ENCODE measurements around the gene SCGB3A2.

The SCGB3A2 gene

GRCh38 chr5:147882586-147883313 is 4.2 kb downstream of the SCGB3A2 start:
- ATAC-seq, result no peak; the same call in 2 of the 3 replicates
- no peak for TF ChIP-seq OSR1 (CRISPR knock-in tag; IDR thresholded peaks at IDR 0.05)
- TF ChIP-seq, protein P1, sequence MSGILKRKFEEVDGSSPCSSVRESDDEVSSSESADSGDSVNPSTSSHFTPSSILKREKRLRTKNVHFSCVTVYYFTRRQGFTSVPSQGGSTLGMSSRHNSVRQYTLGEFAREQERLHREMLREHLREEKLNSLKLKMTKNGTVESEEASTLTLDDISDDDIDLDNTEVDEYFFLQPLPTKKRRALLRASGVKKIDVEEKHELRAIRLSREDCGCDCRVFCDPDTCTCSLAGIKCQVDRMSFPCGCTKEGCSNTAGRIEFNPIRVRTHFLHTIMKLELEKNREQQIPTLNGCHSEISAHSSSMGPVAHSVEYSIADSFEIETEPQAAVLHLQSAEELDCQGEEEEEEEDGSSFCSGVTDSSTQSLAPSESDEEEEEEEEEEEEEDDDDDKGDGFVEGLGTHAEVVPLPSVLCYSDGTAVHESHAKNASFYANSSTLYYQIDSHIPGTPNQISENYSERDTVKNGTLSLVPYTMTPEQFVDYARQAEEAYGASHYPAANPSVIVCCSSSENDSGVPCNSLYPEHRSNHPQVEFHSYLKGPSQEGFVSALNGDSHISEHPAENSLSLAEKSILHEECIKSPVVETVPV (CRISPR knock-in tag; IDR thresholded peaks at IDR 0.05), result no peak
- no peak for TF ChIP-seq ARNTL (CRISPR knock-in tag; IDR thresholded peaks at IDR 0.05; ENCODE audit: borderline replicate concordance, low read depth)
- no peak for TF ChIP-seq CSDC2 (CRISPR knock-in tag; IDR thresholded peaks at IDR 0.05)
- no peak for TF ChIP-seq POU6F1 (CRISPR knock-in tag; IDR thresholded peaks at IDR 0.05; ENCODE audit: borderline replicate concordance, low read depth)
- no peak for TF ChIP-seq ZFP3 (CRISPR knock-in tag; IDR thresholded peaks at IDR 0.05)
- TF ChIP-seq PPARA (CRISPR knock-in tag; IDR thresholded peaks at IDR 0.05; ENCODE audit: borderline replicate concordance), result no peak
- no peak for TF ChIP-seq ISL1 (CRISPR knock-in tag; IDR thresholded peaks at IDR 0.05)
- TF ChIP-seq TOX (CRISPR knock-in tag; IDR thresholded peaks at IDR 0.05; ENCODE audit: borderline replicate concordance), result no peak
- no peak for TF ChIP-seq ZNF70 (CRISPR knock-in tag; IDR thresholded peaks at IDR 0.05)
- no peak for TF ChIP-seq BACH2 (CRISPR knock-in tag; IDR thresholded peaks at IDR 0.05; ENCODE audit: borderline replicate concordance)
- TF ChIP-seq, protein P2, sequence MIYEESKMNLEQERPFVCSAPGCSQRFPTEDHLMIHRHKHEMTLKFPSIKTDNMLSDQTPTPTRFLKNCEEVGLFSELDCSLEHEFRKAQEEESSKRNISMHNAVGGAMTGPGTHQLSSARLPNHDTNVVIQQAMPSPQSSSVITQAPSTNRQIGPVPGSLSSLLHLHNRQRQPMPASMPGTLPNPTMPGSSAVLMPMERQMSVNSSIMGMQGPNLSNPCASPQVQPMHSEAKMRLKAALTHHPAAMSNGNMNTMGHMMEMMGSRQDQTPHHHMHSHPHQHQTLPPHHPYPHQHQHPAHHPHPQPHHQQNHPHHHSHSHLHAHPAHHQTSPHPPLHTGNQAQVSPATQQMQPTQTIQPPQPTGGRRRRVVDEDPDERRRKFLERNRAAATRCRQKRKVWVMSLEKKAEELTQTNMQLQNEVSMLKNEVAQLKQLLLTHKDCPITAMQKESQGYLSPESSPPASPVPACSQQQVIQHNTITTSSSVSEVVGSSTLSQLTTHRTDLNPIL (CRISPR knock-in tag; IDR thresholded peaks at IDR 0.05; ENCODE audit: low read depth), result no peak
- TF ChIP-seq ESRRG (CRISPR knock-in tag; IDR thresholded peaks at IDR 0.05), result no peak
- TF ChIP-seq PATZ1 (CRISPR knock-in tag; IDR thresholded peaks at IDR 0.05; ENCODE audit: borderline replicate concordance), result no peak
- no peak for TF ChIP-seq TCF4 (CRISPR knock-in tag; IDR thresholded peaks at IDR 0.05; ENCODE audit: borderline replicate concordance)
- TF ChIP-seq GLIS3 (CRISPR knock-in tag; IDR thresholded peaks at IDR 0.05), result no peak

- TF ChIP-seq SNAI2 (CRISPR knock-in tag; IDR thresholded peaks at IDR 0.05) (no peak), TSHZ2 (CRISPR knock-in tag; IDR thresholded peaks at IDR 0.05) (no peak), ZNF8 (CRISPR knock-in tag; IDR thresholded peaks at IDR 0.05) (no peak), PPARA (CRISPR knock-in tag; IDR thresholded peaks at IDR 0.05; ENCODE audit: borderline replicate concordance) (no peak), ISL1 (CRISPR knock-in tag; IDR thresholded peaks at IDR 0.05) (no peak), ZFP30 (CRISPR knock-in tag; IDR thresholded peaks at IDR 0.05) (no peak), ESRRG (CRISPR knock-in tag; IDR thresholded peaks at IDR 0.05) (no peak), ZNF565 (CRISPR knock-in tag; conservative IDR thresholded peaks at IDR 0.05; ENCODE audit: low read depth) (no peak), BACH2 (CRISPR knock-in tag; IDR thresholded peaks at IDR 0.05; ENCODE audit: borderline replicate concordance) (no peak), OSR1 (CRISPR knock-in tag; IDR thresholded peaks at IDR 0.05) (no peak), TOX (CRISPR knock-in tag; IDR thresholded peaks at IDR 0.05; ENCODE audit: borderline replicate concordance) (no peak), CSDC2 (CRISPR knock-in tag; IDR thresholded peaks at IDR 0.05) (no peak)
- TF ChIP-seq, protein P1 (CRISPR knock-in tag; IDR thresholded peaks at IDR 0.05), result no peak
- TF ChIP-seq, protein P2 (CRISPR knock-in tag; IDR thresholded peaks at IDR 0.05; ENCODE audit: low read depth), result no peak
- peak; percentile 80 for ATAC-seq
These were observed 8.6 kb downstream of the SCGB3A2 start for GRCh38 chr5:147887026-147887627.
